Thyroid gland (tissue), 4 donors: ENCODE data around the gene SDHB. TPM values are rescaled to one million over a fixed set of nuclear protein-coding genes. Genes with fewer than 3 reads are reported as not detected.
A peak's percentile ranks its signal among the peaks of the same experiment; 100 is the strongest.

Experiments used
- DNase-seq, 2 donors: peaks; one replicate each; pipeline ENCODE4 v3.0.0-alpha.2; 2019
- H3K27ac ChIP-seq, 3 donors: fragments of 200-600 bp; sonication (generic); 1 replicate in 2 of 3; 2 replicates in 1 of 3; pipeline ENCODE4 v1.5.1; 2016 to 2019; ENCODE audit warnings: mild to moderate bottlenecking in 1 of 3, moderate library complexity in 1 of 3
- H3K27me3 ChIP-seq: fragments of 200-600 bp; sonication (generic); one replicate; pipeline ENCODE4 v1.5.1; 2019
- H3K36me3 ChIP-seq, 2 donors: fragments of 200-600 bp; sonication (generic); one replicate each; pipeline ENCODE4 v1.5.1; 2016 to 2019
- H3K4me1 ChIP-seq, 2 donors: fragments of 200-600 bp; sonication (generic); one replicate each; pipeline ENCODE4 v1.5.1; 2017 to 2019
- H3K4me3 ChIP-seq, 3 donors: fragments of 200-600 bp; sonication (generic); replicated peaks in 1 of 3; 1 replicate in 2 of 3; 2 replicates in 1 of 3; pipeline ENCODE4 v1.5.1; 2016; ENCODE audit warnings: mild to moderate bottlenecking in 1 of 3
- H3K9me3 ChIP-seq: fragments of 200-600 bp; sonication (generic); one replicate; pipeline ENCODE4 v1.5.1; 2017
- CTCF ChIP-seq, 6 experiments: fragments of 200-600 bp in 3 of 6; fragments of 450-650 bp in 3 of 6; sonication (generic) in 3 of 6; IDR thresholded peaks; one replicate each; pipeline ENCODE4 v1.5.1; 2016 to 2019; ENCODE audit warnings: antibody characterized with exemption in 6 of 6, mild to moderate bottlenecking in 2 of 6, inconsistent platforms in 1 of 6, moderate library complexity in 1 of 6
- POLR2A ChIP-seq, 2 donors: fragments of 450-650 bp; IDR thresholded peaks; one replicate each; pipeline ENCODE4 v1.6.1; 2017; ENCODE audit warnings: antibody characterized with exemption in 2 of 2, mild to moderate bottlenecking in 2 of 2, moderate library complexity in 1 of 2
- WGBS, 2 donors: methylation state at CpG; one replicate each; pipeline ENCODE4 v1.1.5; 2017; 5-methylcytosine and 5-hydroxymethylcytosine counted together
- intact Hi-C: fragments of 100-400 bp; cut with DNase I; formaldehyde crosslinking; loops from one replicate; pipeline ENCODE4 v1.15.1; 2023
- total RNA-seq, 4 donors: library from RNA; depleted of rRNA; stranded (reverse); fragments of >200 nt; gene quantifications; one replicate each; pipeline ENCODE4 v1.2.3, GENCODE V29; 2016

SDHB gene
- total RNA-seq, 4 donors from 2014 or later = 112 to 162 (median 136) TPM

- H3K27ac ChIP-seq = no peak overlapping the region
- H3K4me3 ChIP-seq = no peak overlapping the region
- H3K27me3 ChIP-seq = no peaks in the 10 kb centered on the region
- no peaks in the 10 kb centered on the region for H3K9me3 ChIP-seq
- no peak for TF ChIP-seq CTCF (IDR thresholded peaks at IDR 0.05)
- intact Hi-C loops = no loop called here
- WGBS, 2 donors = 98% methylated on average over 7 to 9 of the region's 13 CpGs
- H3K36me3 ChIP-seq = peaks cover 14 to 25% of the 10 kb centered on the region in 2 donors
- H3K4me1 ChIP-seq = no peaks in the 10 kb centered on the region
- no peak for DNase-seq
Measured at GRCh38 chr1:16988210-16988609, 65.6 kb downstream of the SDHB start.

- no peaks in the 10 kb centered on the region for H3K27me3 ChIP-seq
- H3K4me1 ChIP-seq = no peaks in the 10 kb centered on the region
- H3K36me3 ChIP-seq = peaks cover 14 to 25% of the 10 kb centered on the region in 2 donors
- intact Hi-C loops = no loop called here
- no peaks in the 10 kb centered on the region for H3K9me3 ChIP-seq
- H3K27ac ChIP-seq = no peak overlapping the region
- no peak overlapping the region for H3K4me3 ChIP-seq
- DNase-seq = no peak
- 76 to 86% methylated on average over 6 to 12 of the region's 16 CpGs for WGBS, 2 donors
- TF ChIP-seq CTCF (IDR thresholded peaks at IDR 0.05) = peak in 1 of 6 experiments; percentile 6
- TF ChIP-seq POLR2A (IDR thresholded peaks at IDR 0.05) = no peak
Measured at GRCh38 chr1:16986962-16987361, 66.9 kb downstream of the SDHB start.

GRCh38 chr1:16986560-16986959 lies 67.3 kb downstream of the SDHB start:
- Histone ChIP-seq H3K27me3 (no peaks in the 10 kb centered on the region), H3K36me3 (peaks cover 14 to 25% of the 10 kb centered on the region in 2 donors), H3K4me1 (no peaks in the 10 kb centered on the region), H3K9me3 (no peaks in the 10 kb centered on the region), H3K27ac (no peak overlapping the region), H3K4me3 (no peak overlapping the region)
- 89 to 95% methylated on average over 15 to 16 of the region's 23 CpGs for WGBS, 2 donors
- TF ChIP-seq CTCF (IDR thresholded peaks at IDR 0.05) = no peak
- DNase-seq = no peak
- intact Hi-C loops = no loop called here

- Histone ChIP-seq H3K4me3 (no peak overlapping the region), H3K4me1 (no peaks in the 10 kb centered on the region), H3K27me3 (no peaks in the 10 kb centered on the region), H3K27ac (no peak overlapping the region), H3K9me3 (no peaks in the 10 kb centered on the region), H3K36me3 (peaks cover 14 to 25% of the 10 kb centered on the region in 2 donors)
- TF ChIP-seq POLR2A (IDR thresholded peaks at IDR 0.05) (no peak), CTCF (IDR thresholded peaks at IDR 0.05) (no peak)
- intact Hi-C loops = no loop called here
- WGBS, 2 donors = 91 to 93% methylated on average over 4 to 16 of the region's 19 CpGs
- no peak for DNase-seq
Measured at GRCh38 chr1:16986113-16986512, 67.7 kb downstream of the SDHB start.

GRCh38 chr1:16984717-16985116 lies 69.1 kb downstream of the SDHB start:
- Histone ChIP-seq H3K27me3 (no peaks in the 10 kb centered on the region), H3K27ac (peak overlapping the region in 1 of 3 donors; percentile 17), H3K36me3 (peaks cover 14 to 25% of the 10 kb centered on the region in 2 donors), H3K4me1 (peaks cover 2 to 10% of the 10 kb centered on the region in 2 donors), H3K9me3 (no peaks in the 10 kb centered on the region), H3K4me3 (no peak overlapping the region)
- intact Hi-C loops = no loop called here
- TF ChIP-seq CTCF (IDR thresholded peaks at IDR 0.05) = no peak
- no peak for TF ChIP-seq POLR2A (IDR thresholded peaks at IDR 0.05)
- 59 to 68% methylated on average over 6 to 7 of the region's 7 CpGs for WGBS, 2 donors
- DNase-seq = peak; percentile 42 to 48
